KMS-11 (cell line): ENCODE measurements around the gene ARAP3.

Experiments
- H2AFZ ChIP-seq: fragments of 200-600 bp; sonication (generic); 2 replicates; pipeline ENCODE4 v1.6.1; 2016; ENCODE audit warnings: antibody characterized with exemption, mixed run types, low read depth
- H3K27ac ChIP-seq: fragments of 200-600 bp; sonication (generic); 2 replicates; pipeline ENCODE4 v1.6.1; 2016; ENCODE audit warnings: mild to moderate bottlenecking, mixed run types
- H3K27me3 ChIP-seq: fragments of 200-600 bp; sonication (generic); 2 replicates; pipeline ENCODE4 v1.6.1; 2017; ENCODE audit warnings: mild to moderate bottlenecking, low read depth, mixed run types, moderate library complexity; ENCODE audit not compliant: insufficient read depth
- H3K36me3 ChIP-seq: fragments of 200-600 bp; sonication (generic); 2 replicates; pipeline ENCODE4 v1.6.1; 2017; ENCODE audit warnings: mild to moderate bottlenecking, mixed run types; ENCODE audit not compliant: insufficient read depth
- H3K4me1 ChIP-seq: fragments of 200-600 bp; sonication (generic); 2 replicates; pipeline ENCODE4 v1.6.1; 2016; ENCODE audit warnings: mild to moderate bottlenecking, low read depth, mixed run types; ENCODE audit not compliant: poor library complexity, severe bottlenecking
- H3K4me2 ChIP-seq: fragments of 200-600 bp; sonication (generic); 2 replicates; pipeline ENCODE4 v1.7.0; 2016; ENCODE audit warnings: mild to moderate bottlenecking, mixed run types
- H3K4me3 ChIP-seq: fragments of 200-600 bp; sonication (generic); IDR thresholded peaks from 2 replicates; pipeline ENCODE4 v1.6.1; 2017; ENCODE audit warnings: low read depth, low read length, mixed read lengths; ENCODE audit not compliant: insufficient read depth
- H3K79me2 ChIP-seq: fragments of 200-600 bp; sonication (generic); 2 replicates; pipeline ENCODE4 v1.6.1; 2016; ENCODE audit warnings: low read depth, mixed run types; ENCODE audit not compliant: insufficient read depth
- H3K9ac ChIP-seq: fragments of 200-600 bp; sonication (generic); 2 replicates; pipeline ENCODE4 v1.6.1; 2016; ENCODE audit warnings: mild to moderate bottlenecking, mixed run types
- H4K20me1 ChIP-seq: fragments of 200-600 bp; sonication (generic); 2 replicates; pipeline ENCODE4 v1.6.1; 2016; ENCODE audit warnings: mild to moderate bottlenecking, mixed run types; ENCODE audit not compliant: insufficient read depth
- CTCF ChIP-seq: fragments of 200-600 bp; sonication (generic); conservative IDR thresholded peaks from 2 replicates; pipeline ENCODE4 v1.6.1; 2017; ENCODE audit warnings: low read depth, mild to moderate bottlenecking, antibody characterized with exemption, low read length, moderate library complexity, mixed read lengths

The ARAP3 gene

GRCh38 chr5:141704782-141705297 is 22.8 kb upstream of the ARAP3 start:
- H3K27ac ChIP-seq = no peak overlapping the region
- H4K20me1 ChIP-seq = no peaks in the 10 kb centered on the region
- H3K4me1 ChIP-seq = peaks cover 9% of the 10 kb centered on the region
- no peak overlapping the region for H3K4me3 ChIP-seq
- no peaks in the 10 kb centered on the region for H3K79me2 ChIP-seq
- no peak overlapping the region for H3K4me2 ChIP-seq
- no peaks in the 10 kb centered on the region; the same call in 1 of the 2 replicates for H3K27me3 ChIP-seq
- TF ChIP-seq CTCF = no peak
- H2AFZ ChIP-seq = no peak overlapping the region
- H3K9ac ChIP-seq = no peak overlapping the region
- no peaks in the 10 kb centered on the region for H3K36me3 ChIP-seq

GRCh38 chr5:141703133-141703561 is 21.1 kb upstream of the ARAP3 start:
- no peak for TF ChIP-seq CTCF
- Histone ChIP-seq H4K20me1 (no peaks in the 10 kb centered on the region), H3K79me2 (no peaks in the 10 kb centered on the region), H3K4me3 (no peak overlapping the region), H2AFZ (peak overlapping the region; percentile 84; the same call in 1 of the 2 replicates), H3K36me3 (no peaks in the 10 kb centered on the region), H3K4me1 (peaks cover 9% of the 10 kb centered on the region), H3K27ac (no peak overlapping the region), H3K27me3 (no peaks in the 10 kb centered on the region; the same call in 1 of the 2 replicates), H3K4me2 (no peak overlapping the region), H3K9ac (peak overlapping the region; percentile 73; the same call in 1 of the 2 replicates)

- Histone ChIP-seq H2AFZ (peak overlapping the region; percentile 84; the same call in 1 of the 2 replicates), H3K4me3 (no peak overlapping the region), H3K79me2 (no peaks in the 10 kb centered on the region)
These were observed 19.5 kb upstream of the ARAP3 start for GRCh38 chr5:141701360-141702119.

GRCh38 chr5:141697586-141697985 is 15.6 kb upstream of the ARAP3 start:
- Histone ChIP-seq H3K27me3 (no peaks in the 10 kb centered on the region), H3K4me3 (no peak overlapping the region), H3K4me1 (peaks cover 25% of the 10 kb centered on the region), H3K36me3 (no peaks in the 10 kb centered on the region), H4K20me1 (no peaks in the 10 kb centered on the region), H3K79me2 (no peaks in the 10 kb centered on the region), H3K27ac (no peak overlapping the region), H3K9ac (no peak overlapping the region), H2AFZ (no peak overlapping the region), H3K4me2 (no peak overlapping the region)
- no peak for TF ChIP-seq CTCF

More at GRCh38 chr5:141701360-141702119, 19.5 kb upstream of the ARAP3 start:
- no peak overlapping the region for H3K27ac ChIP-seq
- H3K9ac ChIP-seq = peak overlapping the region; percentile 73; the same call in 1 of the 2 replicates
- H4K20me1 ChIP-seq = no peaks in the 10 kb centered on the region
- no peak for TF ChIP-seq CTCF
- peaks cover 9% of the 10 kb centered on the region for H3K4me1 ChIP-seq
- H3K36me3 ChIP-seq = no peaks in the 10 kb centered on the region
- H3K27me3 ChIP-seq = no peaks in the 10 kb centered on the region; the same call in 1 of the 2 replicates
- peak overlapping the region; percentile 59 for H3K4me2 ChIP-seq
